AG10803 (cell line): Measurements from ENCODE around the gene ZXDC.

Source experiments
- DNase-seq: peaks from one replicate; pipeline ENCODE4 v3.0.0; 2010; ENCODE audit warnings: low read depth
- H3K4me3 ChIP-seq: 2 replicates; pipeline ENCODE4 v1.5.1; 2011; ENCODE audit warnings: mild to moderate bottlenecking, low read length, control low read depth
- TF ChIP-seq, protein P1 (sequence below): conservative IDR thresholded peaks from 2 replicates; pipeline ENCODE4 v1.5.1; 2011; ENCODE audit warnings: mild to moderate bottlenecking, low read length, control low read depth, inconsistent platforms

Gene ZXDC

DNA sequence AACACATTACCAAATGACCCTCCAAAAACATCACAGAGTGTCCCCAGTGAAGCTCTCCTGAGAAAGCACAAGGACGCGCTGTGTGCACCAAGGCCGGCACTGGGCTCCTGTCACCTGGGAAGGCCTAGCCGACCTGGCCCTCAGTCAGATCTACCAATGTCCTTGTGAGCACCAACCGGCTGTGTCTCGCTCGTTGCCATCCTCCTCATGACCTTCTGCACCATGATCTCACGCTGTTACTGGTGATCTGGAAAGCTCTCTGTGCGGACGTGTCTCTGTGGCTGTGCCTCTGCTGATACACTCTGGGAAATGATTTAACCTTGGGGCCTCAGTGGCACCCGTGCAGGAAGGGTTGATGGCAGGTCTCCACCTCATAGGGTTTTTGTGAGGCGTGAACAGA is 24.2 kb downstream of the ZXDC start:
- TF ChIP-seq, protein P1, sequence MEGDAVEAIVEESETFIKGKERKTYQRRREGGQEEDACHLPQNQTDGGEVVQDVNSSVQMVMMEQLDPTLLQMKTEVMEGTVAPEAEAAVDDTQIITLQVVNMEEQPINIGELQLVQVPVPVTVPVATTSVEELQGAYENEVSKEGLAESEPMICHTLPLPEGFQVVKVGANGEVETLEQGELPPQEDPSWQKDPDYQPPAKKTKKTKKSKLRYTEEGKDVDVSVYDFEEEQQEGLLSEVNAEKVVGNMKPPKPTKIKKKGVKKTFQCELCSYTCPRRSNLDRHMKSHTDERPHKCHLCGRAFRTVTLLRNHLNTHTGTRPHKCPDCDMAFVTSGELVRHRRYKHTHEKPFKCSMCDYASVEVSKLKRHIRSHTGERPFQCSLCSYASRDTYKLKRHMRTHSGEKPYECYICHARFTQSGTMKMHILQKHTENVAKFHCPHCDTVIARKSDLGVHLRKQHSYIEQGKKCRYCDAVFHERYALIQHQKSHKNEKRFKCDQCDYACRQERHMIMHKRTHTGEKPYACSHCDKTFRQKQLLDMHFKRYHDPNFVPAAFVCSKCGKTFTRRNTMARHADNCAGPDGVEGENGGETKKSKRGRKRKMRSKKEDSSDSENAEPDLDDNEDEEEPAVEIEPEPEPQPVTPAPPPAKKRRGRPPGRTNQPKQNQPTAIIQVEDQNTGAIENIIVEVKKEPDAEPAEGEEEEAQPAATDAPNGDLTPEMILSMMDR: no peak
- H3K4me3 ChIP-seq: no peak overlapping the region
- DNase-seq: no peak

DNA sequence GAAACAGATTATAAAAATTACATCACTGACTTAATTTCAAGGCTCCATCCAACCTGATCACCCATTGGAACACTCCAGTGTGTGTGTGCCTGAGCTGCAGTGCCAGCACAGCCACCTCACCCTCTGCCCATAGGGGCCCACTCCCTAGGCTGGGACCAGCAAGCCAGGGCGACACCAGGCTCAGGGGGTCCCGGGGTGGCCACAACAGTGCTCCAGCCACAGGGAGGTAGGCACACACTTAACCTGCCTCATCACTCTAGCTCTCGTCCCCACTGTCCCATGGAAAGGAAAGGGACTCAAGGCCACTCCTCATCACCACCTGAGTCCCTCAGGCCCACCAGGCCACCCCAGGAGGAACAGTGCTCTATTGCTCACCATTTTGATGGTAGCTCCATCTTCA is 24.9 kb downstream of the ZXDC start:
- no peak overlapping the region for H3K4me3 ChIP-seq
- TF ChIP-seq, protein P1: no peak
- DNase-seq: no peak

DNA sequence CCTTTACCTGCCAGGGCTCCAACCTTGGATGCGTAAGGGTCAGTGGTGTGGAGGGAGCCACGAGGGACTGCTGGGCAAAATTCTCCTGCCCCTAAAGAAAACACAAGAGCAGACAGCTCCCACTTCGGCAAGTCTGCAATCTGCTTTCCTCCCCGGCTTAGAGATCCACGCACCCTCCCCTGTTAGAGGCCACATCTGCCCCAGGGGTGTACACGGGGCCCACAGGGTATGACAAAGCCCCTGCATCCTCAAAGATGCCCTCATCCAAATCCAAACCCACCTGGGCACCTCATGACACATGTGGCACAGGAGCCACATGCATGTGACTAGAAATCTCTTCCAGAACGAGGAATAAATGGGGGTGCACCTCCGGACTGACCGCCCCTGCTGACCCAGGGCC is 25.5 kb downstream of the ZXDC start:
- H3K4me3 ChIP-seq: no peak overlapping the region
- no peak for DNase-seq
- TF ChIP-seq, protein P1: no peak

DNA sequence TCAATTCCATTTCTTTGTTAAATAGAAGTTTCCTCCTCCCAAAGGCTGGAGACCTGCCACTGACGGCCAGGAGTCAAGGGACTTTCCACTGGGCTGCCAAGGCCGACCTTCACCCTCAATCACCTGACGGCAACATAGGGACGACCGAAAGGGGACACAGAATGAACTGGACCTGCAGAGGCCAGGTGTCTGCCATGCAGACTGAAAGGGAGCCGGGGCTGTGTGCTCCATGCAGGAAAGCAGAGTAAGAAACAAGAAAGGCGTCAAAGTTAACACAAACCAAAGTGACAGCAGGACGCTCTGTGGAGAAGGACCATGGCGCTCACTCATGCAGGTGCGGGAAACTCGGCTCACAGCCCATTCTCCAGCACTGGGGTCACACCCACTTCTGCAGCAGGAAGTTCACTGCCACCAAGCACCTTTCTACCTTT is 26.1 kb downstream of the ZXDC start:
- no peak overlapping the region for H3K4me3 ChIP-seq
- DNase-seq: no peak
- TF ChIP-seq, protein P1: no peak

DNA sequence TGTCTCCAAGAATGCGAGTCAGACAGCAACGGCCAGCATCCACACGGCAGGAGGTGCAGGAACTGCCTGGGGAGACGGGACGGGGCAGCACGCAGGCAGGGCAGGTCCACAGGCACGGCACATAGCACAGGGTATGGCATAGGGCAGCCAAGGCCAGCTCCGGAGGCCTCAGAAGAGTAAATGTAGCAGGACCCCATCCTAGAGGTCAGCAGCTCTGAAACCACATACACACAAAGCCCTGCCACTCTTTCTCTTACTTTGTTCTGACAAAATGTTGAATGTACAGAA is 26.9 kb downstream of the ZXDC start:
- no peak for DNase-seq
- H3K4me3 ChIP-seq: no peak overlapping the region
- TF ChIP-seq, protein P1: no peak

DNA sequence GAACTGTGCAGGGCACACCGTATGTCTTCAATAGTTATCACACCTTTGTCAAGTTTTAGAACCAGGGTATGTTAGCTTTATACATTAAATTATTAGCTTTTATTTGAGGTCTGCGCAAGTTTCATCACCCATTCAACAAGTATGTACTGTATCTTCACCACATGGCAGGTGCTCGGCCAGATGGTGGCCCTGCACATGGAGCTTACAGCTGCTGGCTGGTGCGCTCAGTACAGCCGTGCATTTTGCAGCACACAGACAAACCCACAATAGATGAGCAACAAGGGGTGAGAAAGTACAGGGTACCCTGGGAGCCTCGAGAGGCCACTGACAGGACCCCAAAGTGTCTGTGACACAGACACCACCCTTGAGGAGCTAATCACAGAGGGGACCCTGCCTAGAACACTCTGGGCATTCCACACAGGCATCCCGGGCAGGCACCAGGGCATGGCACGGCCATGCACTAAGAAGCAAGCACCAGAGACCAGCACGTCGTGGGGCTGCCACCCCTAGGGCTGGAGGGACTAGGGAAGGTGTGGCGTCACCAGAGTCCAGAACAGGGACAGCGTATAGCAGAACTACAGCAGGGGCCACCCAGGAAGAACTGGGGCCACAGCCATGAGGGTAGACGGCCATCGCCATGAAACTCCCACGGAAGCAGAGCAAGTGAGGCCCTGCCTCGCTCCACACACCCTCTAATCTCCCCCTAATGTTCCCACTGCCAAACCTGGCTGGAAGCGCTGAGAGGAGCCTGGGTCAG is 27.4 kb downstream of the ZXDC start:
- no peak overlapping the region for H3K4me3 ChIP-seq
- DNase-seq: no peak
- TF ChIP-seq, protein P1: no peak

DNA sequence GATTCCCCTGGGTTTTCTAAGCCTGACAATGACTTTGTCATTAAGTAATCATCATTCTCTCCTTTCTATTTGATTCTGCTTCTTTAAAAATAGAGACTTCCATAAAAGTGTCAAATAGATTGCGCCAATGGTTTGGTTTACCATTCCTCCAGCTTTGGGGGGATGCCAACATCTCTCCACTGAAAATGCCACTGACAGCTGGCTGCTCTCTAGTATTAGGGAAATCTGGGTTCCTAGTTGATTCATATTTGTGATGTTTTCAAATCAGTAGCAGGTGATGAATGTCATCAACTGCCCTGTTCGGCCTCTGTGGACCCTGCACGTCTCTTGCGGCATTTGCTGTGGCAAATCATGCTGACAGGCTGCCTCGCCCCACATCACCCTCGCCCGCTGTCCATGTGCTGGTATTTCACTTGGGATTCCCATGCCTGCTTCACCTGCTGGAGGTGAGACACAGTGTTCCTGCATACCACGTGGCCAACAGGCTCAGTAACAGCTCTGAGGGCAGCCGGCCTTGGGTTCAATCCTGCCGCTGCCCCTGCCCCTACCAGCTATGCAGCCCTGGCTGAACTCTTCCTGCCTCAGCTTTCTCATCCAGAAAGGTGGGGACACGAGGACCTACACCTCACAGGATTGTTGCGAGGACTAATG is 28.1 kb downstream of the ZXDC start:
- TF ChIP-seq, protein P1: no peak
- no peak overlapping the region for H3K4me3 ChIP-seq
- DNase-seq: peak; percentile 31
